ENCODE data around the gene NPB.

Gene NPB

GRCh38 chr17:81885869-81886548 lies 16.0 kb upstream of the NPB start:
- H3K4me3 ChIP-seq (ENCODE audit: low read length), result no peak overlapping the region
- TF ChIP-seq CTCF (IDR thresholded peaks at IDR 0.05; ENCODE audit: insufficient read depth, low read depth, low read length, missing control alignments), result no peak
- peak; percentile 77 for DNase-seq (ENCODE audit: low read depth)

GRCh38 chr17:81888105-81888987 lies 13.7 kb upstream of the NPB start:
- TF ChIP-seq CTCF (IDR thresholded peaks at IDR 0.05; ENCODE audit: insufficient read depth, low read depth, low read length, missing control alignments), result no peak
- H3K4me3 ChIP-seq (ENCODE audit: low read length), result no peak overlapping the region
- DNase-seq (ENCODE audit: low read depth), result no peak

- DNase-seq (ENCODE audit: low read depth), result no peak
- H3K4me3 ChIP-seq (ENCODE audit: low read length), result no peak overlapping the region
- TF ChIP-seq CTCF (IDR thresholded peaks at IDR 0.05; ENCODE audit: insufficient read depth, low read depth, low read length, missing control alignments), result no peak
These were observed 12.9 kb upstream of the NPB start for GRCh38 chr17:81888988-81889595.

- no peak for TF ChIP-seq CTCF (IDR thresholded peaks at IDR 0.05; ENCODE audit: insufficient read depth, low read depth, low read length, missing control alignments)
- peak overlapping the region; percentile 70 for H3K4me3 ChIP-seq (ENCODE audit: low read length)
- no peak for DNase-seq (ENCODE audit: low read depth)
These were observed 12.4 kb upstream of the NPB start for GRCh38 chr17:81889602-81890001.

- TF ChIP-seq CTCF (IDR thresholded peaks at IDR 0.05; ENCODE audit: insufficient read depth, low read depth, low read length, missing control alignments), result no peak
- DNase-seq (ENCODE audit: low read depth), result no peak
These were observed 11.4 kb upstream of the NPB start for GRCh38 chr17:81890447-81891302.

GRCh38 chr17:81891303-81891552 lies 10.8 kb upstream of the NPB start:
- peak overlapping the region; percentile 70 for H3K4me3 ChIP-seq (ENCODE audit: low read length)
- TF ChIP-seq CTCF (IDR thresholded peaks at IDR 0.05; ENCODE audit: insufficient read depth, low read depth, low read length, missing control alignments), result no peak
- no peak for DNase-seq (ENCODE audit: low read depth)

More at GRCh38 chr17:81890447-81891302, 11.4 kb upstream of the NPB start:
- H3K4me3 ChIP-seq (ENCODE audit: low read length), result peak overlapping the region; percentile 70
